Mesothelial cell of epicardium (in vitro differentiated cells): ENCODE measurements around the gene CYRIA. TPM values are rescaled to one million over a fixed set of nuclear protein-coding genes. Genes with fewer than 3 reads are reported as not detected.

Experiments used
- DNase-seq, 2 experiments: peaks; one replicate each; pipeline ENCODE4 v3.0.0; 2021; ENCODE audit warnings: low spot score in 2 of 2; ENCODE audit not compliant: unreplicated experiment in 2 of 2
- H3K27ac Mint-ChIP-seq: 2 replicates; pipeline ENCODE4 v1.8.0; 2021; ENCODE audit warnings: mixed read lengths
- H3K27me3 Mint-ChIP-seq: 2 replicates; pipeline ENCODE4 v1.8.0; 2021; ENCODE audit warnings: low read depth, mixed read lengths
- H3K36me3 Mint-ChIP-seq: 2 replicates; pipeline ENCODE4 v1.8.0; 2021; ENCODE audit warnings: mixed read lengths
- H3K4me1 Mint-ChIP-seq: 2 replicates; pipeline ENCODE4 v1.8.0; 2021; ENCODE audit warnings: mixed read lengths
- H3K4me3 Mint-ChIP-seq: 2 replicates; pipeline ENCODE4 v1.8.0; 2021; ENCODE audit warnings: mild to moderate bottlenecking, moderate library complexity, mixed read lengths
- H3K9me3 Mint-ChIP-seq: 2 replicates; pipeline ENCODE4 v1.8.0; 2021; ENCODE audit warnings: mixed read lengths
- CTCF ChIP-seq: fragments of 200-600 bp; sonication (generic); IDR thresholded peaks from one replicate; pipeline ENCODE4 v1.5.0; 2021; ENCODE audit warnings: antibody characterized with exemption; ENCODE audit not compliant: unreplicated experiment
- total RNA-seq: library from RNA; stranded (reverse); gene quantifications from 3 replicates; pipeline ENCODE4 v1.2.1, GENCODE V29; 2021

The CYRIA gene
- total RNA-seq, 1 donor from 2014 or later: 4.0 TPM

GRCh38 chr2:16680781-16681180, 15.1 kb upstream of the CYRIA start:
- peaks cover 4% of the 10 kb centered on the region for H3K36me3 Mint-ChIP-seq
- H3K4me1 Mint-ChIP-seq: peaks cover 14% of the 10 kb centered on the region
- H3K27ac Mint-ChIP-seq: no peak overlapping the region
- no peaks in the 10 kb centered on the region for H3K27me3 Mint-ChIP-seq
- no peak for TF ChIP-seq CTCF
- H3K4me3 Mint-ChIP-seq: no peak overlapping the region
- H3K9me3 Mint-ChIP-seq: peaks cover 12% of the 10 kb centered on the region
- DNase-seq: no peak

GRCh38 chr2:16680304-16680703, 14.7 kb upstream of the CYRIA start:
- no peak for DNase-seq
- Mint-ChIP-seq H3K4me3 (no peak overlapping the region), H3K9me3 (peaks cover 12% of the 10 kb centered on the region), H3K27ac (no peak overlapping the region), H3K36me3 (peaks cover 4% of the 10 kb centered on the region), H3K27me3 (no peaks in the 10 kb centered on the region), H3K4me1 (peaks cover 11% of the 10 kb centered on the region)
- TF ChIP-seq CTCF: no peak

GRCh38 chr2:16678964-16679363, 13.3 kb upstream of the CYRIA start:
- no peak for DNase-seq
- Mint-ChIP-seq H3K27me3 (no peaks in the 10 kb centered on the region), H3K4me1 (peaks cover 1% of the 10 kb centered on the region), H3K27ac (no peak overlapping the region), H3K9me3 (peaks cover 12% of the 10 kb centered on the region), H3K36me3 (peaks cover 4% of the 10 kb centered on the region), H3K4me3 (no peak overlapping the region)
- no peak for TF ChIP-seq CTCF

GRCh38 chr2:16677875-16678274, 12.2 kb upstream of the CYRIA start:
- peaks cover 12% of the 10 kb centered on the region for H3K9me3 Mint-ChIP-seq
- no peak for TF ChIP-seq CTCF
- H3K36me3 Mint-ChIP-seq: peaks cover 4% of the 10 kb centered on the region
- no peak overlapping the region for H3K4me3 Mint-ChIP-seq
- no peaks in the 10 kb centered on the region for H3K27me3 Mint-ChIP-seq
- no peak for DNase-seq
- no peak overlapping the region for H3K27ac Mint-ChIP-seq
- H3K4me1 Mint-ChIP-seq: no peaks in the 10 kb centered on the region

GRCh38 chr2:16675781-16676180, 10.1 kb upstream of the CYRIA start:
- DNase-seq: no peak
- peaks cover 4% of the 10 kb centered on the region for H3K36me3 Mint-ChIP-seq
- no peaks in the 10 kb centered on the region for H3K27me3 Mint-ChIP-seq
- H3K9me3 Mint-ChIP-seq: peaks cover 20% of the 10 kb centered on the region
- H3K27ac Mint-ChIP-seq: no peak overlapping the region
- no peaks in the 10 kb centered on the region for H3K4me1 Mint-ChIP-seq
- H3K4me3 Mint-ChIP-seq: no peak overlapping the region
- TF ChIP-seq CTCF: no peak

- no peak for DNase-seq
- Mint-ChIP-seq H3K36me3 (peaks cover 4% of the 10 kb centered on the region), H3K27me3 (no peaks in the 10 kb centered on the region), H3K4me1 (no peaks in the 10 kb centered on the region), H3K4me3 (no peak overlapping the region), H3K9me3 (peaks cover 20% of the 10 kb centered on the region), H3K27ac (no peak overlapping the region)
- no peak for TF ChIP-seq CTCF
These were observed 8.5 kb upstream of the CYRIA start for GRCh38 chr2:16674154-16674553.
